KMS-11 (cell line): ENCODE measurements around the gene SNX22.

Experiments
- H2AFZ ChIP-seq: fragments of 200-600 bp; sonication (generic); 2 replicates; pipeline ENCODE4 v1.6.1; 2016; ENCODE audit warnings: antibody characterized with exemption, mixed run types, low read depth
- H3K27ac ChIP-seq: fragments of 200-600 bp; sonication (generic); 2 replicates; pipeline ENCODE4 v1.6.1; 2016; ENCODE audit warnings: mild to moderate bottlenecking, mixed run types
- H3K27me3 ChIP-seq: fragments of 200-600 bp; sonication (generic); 2 replicates; pipeline ENCODE4 v1.6.1; 2017; ENCODE audit warnings: mild to moderate bottlenecking, low read depth, mixed run types, moderate library complexity; ENCODE audit not compliant: insufficient read depth
- H3K36me3 ChIP-seq: fragments of 200-600 bp; sonication (generic); 2 replicates; pipeline ENCODE4 v1.6.1; 2017; ENCODE audit warnings: mild to moderate bottlenecking, mixed run types; ENCODE audit not compliant: insufficient read depth
- H3K4me1 ChIP-seq: fragments of 200-600 bp; sonication (generic); 2 replicates; pipeline ENCODE4 v1.6.1; 2016; ENCODE audit warnings: mild to moderate bottlenecking, low read depth, mixed run types; ENCODE audit not compliant: poor library complexity, severe bottlenecking
- H3K4me2 ChIP-seq: fragments of 200-600 bp; sonication (generic); 2 replicates; pipeline ENCODE4 v1.7.0; 2016; ENCODE audit warnings: mild to moderate bottlenecking, mixed run types
- H3K4me3 ChIP-seq: fragments of 200-600 bp; sonication (generic); IDR thresholded peaks from 2 replicates; pipeline ENCODE4 v1.6.1; 2017; ENCODE audit warnings: low read depth, low read length, mixed read lengths; ENCODE audit not compliant: insufficient read depth
- H3K79me2 ChIP-seq: fragments of 200-600 bp; sonication (generic); 2 replicates; pipeline ENCODE4 v1.6.1; 2016; ENCODE audit warnings: low read depth, mixed run types; ENCODE audit not compliant: insufficient read depth
- H3K9ac ChIP-seq: fragments of 200-600 bp; sonication (generic); 2 replicates; pipeline ENCODE4 v1.6.1; 2016; ENCODE audit warnings: mild to moderate bottlenecking, mixed run types
- H4K20me1 ChIP-seq: fragments of 200-600 bp; sonication (generic); 2 replicates; pipeline ENCODE4 v1.6.1; 2016; ENCODE audit warnings: mild to moderate bottlenecking, mixed run types; ENCODE audit not compliant: insufficient read depth
- TF ChIP-seq, protein P1 (sequence below): fragments of 200-600 bp; sonication (generic); conservative IDR thresholded peaks from 2 replicates; pipeline ENCODE4 v1.6.1; 2017; ENCODE audit warnings: low read depth, mild to moderate bottlenecking, antibody characterized with exemption, low read length, moderate library complexity, mixed read lengths

The SNX22 gene

DNA sequence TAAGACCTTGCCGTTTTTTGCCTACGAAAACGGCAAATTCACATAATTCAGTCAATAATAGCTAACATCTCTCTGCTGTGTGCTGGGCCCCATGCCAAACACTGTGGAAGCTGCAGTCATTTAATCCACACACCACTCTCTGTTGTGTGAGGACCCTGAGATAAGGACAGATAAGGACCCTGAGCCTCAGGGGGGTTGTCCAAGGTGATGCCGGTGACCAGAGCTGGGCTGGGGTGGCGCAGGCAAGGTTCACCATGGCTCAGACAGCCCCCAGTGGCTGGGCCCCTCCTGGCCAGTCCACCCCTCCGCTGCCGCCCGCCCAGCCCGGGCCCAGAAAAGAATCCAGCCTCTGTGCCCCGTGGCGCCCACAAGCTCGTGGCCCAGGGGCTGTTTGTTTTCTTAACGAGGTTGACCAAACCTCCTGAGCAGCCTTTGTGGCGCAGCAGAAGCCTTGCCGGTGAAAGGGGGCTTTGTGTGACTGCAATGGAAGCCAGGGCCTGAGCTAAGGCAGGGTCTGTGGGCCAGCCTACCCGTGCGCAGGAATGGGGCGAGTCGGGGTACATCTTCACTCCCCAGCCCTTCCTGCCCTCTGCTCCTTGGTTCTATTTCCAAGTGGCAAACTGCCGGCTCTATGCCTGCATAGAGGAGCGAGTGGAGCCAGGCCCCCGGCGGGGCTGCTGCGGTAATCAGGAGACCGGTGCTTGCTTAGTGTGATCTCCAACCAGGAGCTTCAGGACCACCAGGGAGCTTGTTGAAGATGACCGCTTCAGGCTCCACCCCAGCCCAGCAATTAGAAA, 4.4 kb upstream of the SNX22 start:
- Histone ChIP-seq H3K4me1 (peaks cover 11% of the 10 kb centered on the region), H3K9ac (no peak overlapping the region), H2AFZ (no peak overlapping the region), H3K27ac (no peak overlapping the region), H3K4me3 (no peak overlapping the region), H3K4me2 (no peak overlapping the region), H3K36me3 (no peaks in the 10 kb centered on the region), H3K27me3 (no peaks in the 10 kb centered on the region; the same call in 1 of the 2 replicates), H4K20me1 (no peaks in the 10 kb centered on the region), H3K79me2 (no peaks in the 10 kb centered on the region)
- TF ChIP-seq, protein P1, sequence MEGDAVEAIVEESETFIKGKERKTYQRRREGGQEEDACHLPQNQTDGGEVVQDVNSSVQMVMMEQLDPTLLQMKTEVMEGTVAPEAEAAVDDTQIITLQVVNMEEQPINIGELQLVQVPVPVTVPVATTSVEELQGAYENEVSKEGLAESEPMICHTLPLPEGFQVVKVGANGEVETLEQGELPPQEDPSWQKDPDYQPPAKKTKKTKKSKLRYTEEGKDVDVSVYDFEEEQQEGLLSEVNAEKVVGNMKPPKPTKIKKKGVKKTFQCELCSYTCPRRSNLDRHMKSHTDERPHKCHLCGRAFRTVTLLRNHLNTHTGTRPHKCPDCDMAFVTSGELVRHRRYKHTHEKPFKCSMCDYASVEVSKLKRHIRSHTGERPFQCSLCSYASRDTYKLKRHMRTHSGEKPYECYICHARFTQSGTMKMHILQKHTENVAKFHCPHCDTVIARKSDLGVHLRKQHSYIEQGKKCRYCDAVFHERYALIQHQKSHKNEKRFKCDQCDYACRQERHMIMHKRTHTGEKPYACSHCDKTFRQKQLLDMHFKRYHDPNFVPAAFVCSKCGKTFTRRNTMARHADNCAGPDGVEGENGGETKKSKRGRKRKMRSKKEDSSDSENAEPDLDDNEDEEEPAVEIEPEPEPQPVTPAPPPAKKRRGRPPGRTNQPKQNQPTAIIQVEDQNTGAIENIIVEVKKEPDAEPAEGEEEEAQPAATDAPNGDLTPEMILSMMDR: no peak

DNA sequence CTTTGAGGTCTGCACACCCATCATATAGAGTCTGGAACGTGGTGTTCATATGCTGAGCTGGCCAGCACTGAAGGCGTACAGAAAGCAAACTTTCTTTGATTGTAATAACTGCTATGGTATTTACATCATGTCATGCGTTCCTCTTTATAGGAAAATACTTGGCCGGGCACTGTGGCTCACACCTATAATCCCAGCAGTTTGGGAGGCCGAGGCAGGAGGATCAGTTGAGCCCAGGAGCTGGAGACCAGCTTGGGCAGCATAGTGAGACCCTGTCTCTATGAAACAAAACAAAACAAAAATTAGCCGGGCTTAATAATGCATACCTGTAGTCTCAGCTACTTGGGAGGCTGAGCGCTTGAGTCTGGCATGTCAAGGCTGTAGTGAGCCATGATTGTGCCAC, 3.4 kb upstream of the SNX22 start:
- Histone ChIP-seq H3K4me1 (peaks cover 21% of the 10 kb centered on the region), H3K9ac (no peak overlapping the region), H3K79me2 (no peaks in the 10 kb centered on the region), H3K27me3 (peaks cover 8% of the 10 kb centered on the region), H2AFZ (no peak overlapping the region), H4K20me1 (no peaks in the 10 kb centered on the region), H3K27ac (no peak overlapping the region), H3K4me2 (no peak overlapping the region), H3K4me3 (no peak overlapping the region), H3K36me3 (no peaks in the 10 kb centered on the region)
- TF ChIP-seq, protein P1: no peak

DNA sequence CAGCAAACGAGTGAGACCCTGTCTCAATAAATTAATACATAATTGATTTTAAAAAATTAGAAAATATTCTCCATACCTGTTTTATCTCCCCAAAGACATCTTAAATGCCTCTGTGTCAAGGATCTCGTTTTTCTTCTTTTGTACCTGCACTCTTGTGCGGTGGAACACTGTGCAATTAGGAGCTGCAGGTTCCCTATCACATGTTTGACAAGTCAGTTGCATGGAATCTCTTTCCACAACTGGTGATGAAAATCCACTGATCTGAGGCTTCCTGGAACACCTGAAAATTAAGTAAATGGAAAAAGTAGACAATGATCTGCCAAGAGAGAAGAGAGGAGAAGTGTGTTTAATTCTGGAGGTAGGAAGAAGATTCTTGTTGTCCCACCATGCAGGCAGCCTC, 3.0 kb upstream of the SNX22 start:
- Histone ChIP-seq H3K4me3 (no peak overlapping the region), H3K79me2 (no peaks in the 10 kb centered on the region), H3K9ac (no peak overlapping the region), H4K20me1 (no peaks in the 10 kb centered on the region), H3K27ac (no peak overlapping the region), H3K4me2 (no peak overlapping the region), H3K36me3 (no peaks in the 10 kb centered on the region), H2AFZ (no peak overlapping the region), H3K4me1 (peaks cover 24% of the 10 kb centered on the region), H3K27me3 (peaks cover 8% of the 10 kb centered on the region)
- TF ChIP-seq, protein P1: no peak

DNA sequence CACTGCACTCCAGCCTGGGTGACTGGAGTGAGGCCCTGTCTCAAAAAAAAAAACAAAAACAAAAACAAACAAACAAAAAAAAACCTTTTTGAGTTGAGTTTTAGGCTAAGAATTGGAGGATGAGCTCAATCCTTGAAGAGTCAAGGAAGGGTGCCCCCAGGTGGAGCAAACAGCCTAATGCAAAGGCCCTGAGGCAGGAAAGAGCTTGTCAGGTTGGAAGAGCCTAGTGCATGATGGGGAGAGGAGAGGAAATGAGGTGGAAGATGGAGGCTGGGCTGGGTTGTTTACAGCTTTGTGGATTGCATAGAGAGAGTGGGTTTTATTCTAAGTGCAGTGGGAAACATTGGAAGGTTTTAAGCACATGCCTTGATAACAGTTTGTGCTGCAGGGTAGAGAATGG, 2.1 kb upstream of the SNX22 start:
- no peak overlapping the region for H3K9ac ChIP-seq
- H3K27me3 ChIP-seq: peaks cover 8% of the 10 kb centered on the region
- H4K20me1 ChIP-seq: no peaks in the 10 kb centered on the region
- no peak overlapping the region for H2AFZ ChIP-seq
- TF ChIP-seq, protein P1: peak; percentile 54
- peaks cover 24% of the 10 kb centered on the region for H3K4me1 ChIP-seq
- H3K79me2 ChIP-seq: no peaks in the 10 kb centered on the region
- H3K27ac ChIP-seq: no peak overlapping the region
- H3K36me3 ChIP-seq: no peaks in the 10 kb centered on the region
- no peak overlapping the region for H3K4me3 ChIP-seq
- H3K4me2 ChIP-seq: no peak overlapping the region
